HG03095 (cell line): ENCODE measurements around the gene ADGRF4.

Experiments
- ATAC-seq: cut with Tn5 transposase; IDR thresholded peaks from one replicate; pipeline ENCODE4 v1.9.1; 2021; ENCODE audit warnings: moderate library complexity; ENCODE audit not compliant: unreplicated experiment

Gene ADGRF4

GRCh38 chr6:47681201-47681990, 17.0 kb upstream of the ADGRF4 start:
- no peak for ATAC-seq

- no peak for ATAC-seq
These were observed 12.0 kb upstream of the ADGRF4 start for GRCh38 chr6:47686411-47686810.

GRCh38 chr6:47687432-47687831, 10.9 kb upstream of the ADGRF4 start:
- no peak for ATAC-seq

GRCh38 chr6:47690214-47690613, 8.2 kb upstream of the ADGRF4 start:
- no peak for ATAC-seq

GRCh38 chr6:47690791-47691190, 7.6 kb upstream of the ADGRF4 start:
- no peak for ATAC-seq

GRCh38 chr6:47697925-47698324, 455 bp upstream of the ADGRF4 start:
- no peak for ATAC-seq

GRCh38 chr6:47700053-47700452, 1.7 kb downstream of the ADGRF4 start:
- ATAC-seq, result no peak

GRCh38 chr6:47700596-47700995, 2.2 kb downstream of the ADGRF4 start:
- ATAC-seq, result no peak

- ATAC-seq, result peak; percentile 89
These were observed 3.0 kb downstream of the ADGRF4 start for GRCh38 chr6:47701363-47701762.

GRCh38 chr6:47709160-47709559, 10.8 kb downstream of the ADGRF4 start:
- ATAC-seq, result no peak

GRCh38 chr6:47710295-47710694, 11.9 kb downstream of the ADGRF4 start:
- ATAC-seq, result no peak

GRCh38 chr6:47713200-47713599, 14.8 kb downstream of the ADGRF4 start:
- no peak for ATAC-seq

GRCh38 chr6:47714802-47715201, 16.4 kb downstream of the ADGRF4 start:
- no peak for ATAC-seq

GRCh38 chr6:47715782-47716181, 17.4 kb downstream of the ADGRF4 start:
- ATAC-seq, result no peak

- ATAC-seq, result no peak
These were observed 17.8 kb downstream of the ADGRF4 start for GRCh38 chr6:47716207-47716606.

GRCh38 chr6:47718571-47718970, 20.2 kb downstream of the ADGRF4 start:
- ATAC-seq, result no peak

- ATAC-seq, result no peak
These were observed 22.8 kb downstream of the ADGRF4 start for GRCh38 chr6:47721189-47721588.

- no peak for ATAC-seq
These were observed 23.8 kb downstream of the ADGRF4 start for GRCh38 chr6:47722194-47722593.

- no peak for ATAC-seq
These were observed 25.9 kb downstream of the ADGRF4 start for GRCh38 chr6:47724300-47724699.

- no peak for ATAC-seq
These were observed 29.0 kb downstream of the ADGRF4 start for GRCh38 chr6:47727391-47727790.

- ATAC-seq, result no peak
These were observed 30.6 kb downstream of the ADGRF4 start for GRCh38 chr6:47729019-47729418.

- ATAC-seq, result no peak
These were observed 31.1 kb downstream of the ADGRF4 start for GRCh38 chr6:47729457-47729856.
